Mesendoderm (in vitro differentiated cells): ENCODE data around the gene NGEF.
"Not testable (repeated sequence)": the region's sequence is repeated elsewhere in the genome, so short reads cannot be mapped to it uniquely, and the experiment has no call there.

Experiments used
- DNase-seq: peaks from one replicate; pipeline ENCODE4 v3.0.0; 2013
- H2AK5ac ChIP-seq: 2 replicates; pipeline ENCODE4 v1.6.1; 2013; ENCODE audit warnings: low read length, inconsistent platforms
- H2BK120ac ChIP-seq: 2 replicates; pipeline ENCODE4 v1.6.1; 2013; ENCODE audit warnings: low read depth, mild to moderate bottlenecking, low read length, moderate library complexity, mixed read lengths
- H2BK15ac ChIP-seq: replicated peaks from 2 replicates; pipeline ENCODE4 v1.6.1; 2013; ENCODE audit warnings: low read depth, mild to moderate bottlenecking, moderate library complexity
- H2BK5ac ChIP-seq: 2 replicates; pipeline ENCODE4 v1.6.1; 2013; ENCODE audit warnings: low read length, inconsistent platforms
- H3K18ac ChIP-seq: 2 replicates; pipeline ENCODE4 v1.6.1; 2013; ENCODE audit warnings: mild to moderate bottlenecking, low read length, mixed read lengths
- H3K23ac ChIP-seq: one replicate; pipeline ENCODE4 v1.6.1; 2013; ENCODE audit warnings: low read length
- H3K27ac ChIP-seq: 2 replicates; pipeline ENCODE4 v1.5.1; 2013; ENCODE audit warnings: low read depth, mild to moderate bottlenecking, inconsistent platforms, low read length, moderate library complexity
- H3K27me3 ChIP-seq: 2 replicates; pipeline ENCODE4 v1.6.1; 2013; ENCODE audit warnings: low read length, control low read depth, mild to moderate bottlenecking, inconsistent platforms; ENCODE audit not compliant: insufficient read depth, poor library complexity
- H3K36me3 ChIP-seq: 2 replicates; pipeline ENCODE4 v1.6.1; 2013; ENCODE audit warnings: low read length, inconsistent platforms; ENCODE audit not compliant: control insufficient read depth, insufficient read depth
- H3K4ac ChIP-seq: one replicate; pipeline ENCODE4 v1.6.1; 2013; ENCODE audit warnings: low read depth, mild to moderate bottlenecking, low read length, moderate library complexity
- H3K4me1 ChIP-seq: 2 replicates; pipeline ENCODE4 v1.6.1; 2013; ENCODE audit warnings: low read depth, low read length, inconsistent platforms; ENCODE audit not compliant: control insufficient read depth
- H3K4me2 ChIP-seq: 2 replicates; pipeline ENCODE4 v1.6.1; 2013; ENCODE audit warnings: low read length
- H3K4me3 ChIP-seq: 2 replicates; pipeline ENCODE4 v1.5.1; 2013; ENCODE audit warnings: mild to moderate bottlenecking, low read length
- H3K56ac ChIP-seq: one replicate; pipeline ENCODE4 v1.6.1; 2013; ENCODE audit warnings: low read length
- H3K79me1 ChIP-seq: 2 replicates; pipeline ENCODE4 v1.6.1; 2013; ENCODE audit warnings: low read length, inconsistent platforms
- H3K79me2 ChIP-seq: 2 replicates; pipeline ENCODE4 v1.6.1; 2013; ENCODE audit warnings: mild to moderate bottlenecking, low read length; ENCODE audit not compliant: control insufficient read depth, insufficient read depth
- H3K9ac ChIP-seq: 2 replicates; pipeline ENCODE4 v1.6.1; 2013; ENCODE audit warnings: low read length, inconsistent platforms
- H4K5ac ChIP-seq: one replicate; pipeline ENCODE4 v1.6.1; 2013; ENCODE audit warnings: low read length
- H4K8ac ChIP-seq: one replicate; pipeline ENCODE4 v1.6.1; 2013; ENCODE audit warnings: low read depth, mild to moderate bottlenecking, control low read depth, low read length, moderate library complexity
- WGBS: extraction: QIAGEN DNeasy Blood & Tissue Kit; methylation state at CpG from one replicate; pipeline ENCODE4 v1.1.7; 2013; ENCODE audit warnings: low lambda C conversion rate, missing lambda C conversion rate; ENCODE audit not compliant: insufficient coverage; ENCODE audit errors: extremely low coverage; 5-methylcytosine and 5-hydroxymethylcytosine counted together

The NGEF gene

GRCh38 chr2:233021771-233022170 lies 8.7 kb upstream of the NGEF start:
- H3K56ac ChIP-seq: no peak overlapping the region
- no peaks in the 10 kb centered on the region for H3K79me2 ChIP-seq
- no peak overlapping the region for H2BK5ac ChIP-seq
- H3K27me3 ChIP-seq: no peaks in the 10 kb centered on the region
- H4K8ac ChIP-seq: no peak overlapping the region
- no peak overlapping the region for H2BK15ac ChIP-seq
- peaks cover 3% of the 10 kb centered on the region for H3K4me1 ChIP-seq
- no peak overlapping the region for H2AK5ac ChIP-seq
- no peak overlapping the region for H3K9ac ChIP-seq
- no peak overlapping the region for H4K5ac ChIP-seq
- H3K4ac ChIP-seq: no peak overlapping the region
- no peaks in the 10 kb centered on the region for H3K79me1 ChIP-seq
- no peak overlapping the region for H3K4me2 ChIP-seq
- no peak overlapping the region for H3K4me3 ChIP-seq
- H3K18ac ChIP-seq: no peak overlapping the region
- H2BK120ac ChIP-seq: no peak overlapping the region
- no CpG with 5 or more reads among the region's 8 CpGs for WGBS
- no peak for DNase-seq
- no peaks in the 10 kb centered on the region for H3K36me3 ChIP-seq
- no peak overlapping the region for H3K23ac ChIP-seq
- no peak overlapping the region for H3K27ac ChIP-seq

GRCh38 chr2:233020454-233020853 lies 7.4 kb upstream of the NGEF start:
- H3K4me1 ChIP-seq: no peaks in the 10 kb centered on the region
- no peak overlapping the region for H2AK5ac ChIP-seq
- no peak overlapping the region for H2BK15ac ChIP-seq
- H3K4me2 ChIP-seq: no peak overlapping the region
- no peak overlapping the region for H3K27ac ChIP-seq
- H4K5ac ChIP-seq: no peak overlapping the region
- no peak for DNase-seq
- H3K9ac ChIP-seq: no peak overlapping the region
- no peak overlapping the region for H3K4me3 ChIP-seq
- H3K79me1 ChIP-seq: no peaks in the 10 kb centered on the region
- no peaks in the 10 kb centered on the region for H3K36me3 ChIP-seq
- H3K4ac ChIP-seq: no peak overlapping the region
- no peak overlapping the region for H3K18ac ChIP-seq
- H3K56ac ChIP-seq: no peak overlapping the region
- WGBS: no CpG with 5 or more reads among the region's 2 CpGs
- no peak overlapping the region for H3K23ac ChIP-seq
- no peak overlapping the region for H2BK120ac ChIP-seq
- no peak overlapping the region for H4K8ac ChIP-seq
- H3K79me2 ChIP-seq: no peaks in the 10 kb centered on the region
- no peak overlapping the region for H2BK5ac ChIP-seq
- no peaks in the 10 kb centered on the region for H3K27me3 ChIP-seq

DNA sequence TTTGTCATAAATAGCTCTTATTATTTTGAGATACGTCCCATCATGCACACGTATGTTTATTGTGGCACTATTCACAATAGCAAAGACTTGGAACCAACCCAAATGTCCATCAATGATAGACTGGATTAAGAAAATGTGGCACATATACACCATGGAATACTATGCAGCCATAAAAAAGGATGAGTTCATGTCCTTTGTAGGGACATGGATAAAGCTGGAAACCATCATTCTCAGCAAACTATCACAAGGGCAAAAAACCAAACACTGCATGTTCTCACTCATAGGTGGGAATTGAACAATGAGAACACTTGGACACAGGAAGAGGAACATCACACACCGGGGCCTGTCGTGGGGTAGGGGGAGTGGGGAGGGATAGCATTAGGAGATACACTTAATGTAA lies 6.6 kb upstream of the NGEF start:
- not testable (repeated sequence) for H2BK15ac ChIP-seq, H3K4me2 ChIP-seq, H3K27me3 ChIP-seq, H2AK5ac ChIP-seq, H3K79me2 ChIP-seq, H3K79me1 ChIP-seq, H3K18ac ChIP-seq, H3K56ac ChIP-seq, H4K5ac ChIP-seq, H3K4me1 ChIP-seq, DNase-seq, H2BK5ac ChIP-seq, H3K23ac ChIP-seq, H3K4me3 ChIP-seq, H3K27ac ChIP-seq, H3K36me3 ChIP-seq, H2BK120ac ChIP-seq, H3K9ac ChIP-seq, H4K8ac ChIP-seq, H3K4ac ChIP-seq
- WGBS: no CpG with 5 or more reads among the region's 4 CpGs

DNA sequence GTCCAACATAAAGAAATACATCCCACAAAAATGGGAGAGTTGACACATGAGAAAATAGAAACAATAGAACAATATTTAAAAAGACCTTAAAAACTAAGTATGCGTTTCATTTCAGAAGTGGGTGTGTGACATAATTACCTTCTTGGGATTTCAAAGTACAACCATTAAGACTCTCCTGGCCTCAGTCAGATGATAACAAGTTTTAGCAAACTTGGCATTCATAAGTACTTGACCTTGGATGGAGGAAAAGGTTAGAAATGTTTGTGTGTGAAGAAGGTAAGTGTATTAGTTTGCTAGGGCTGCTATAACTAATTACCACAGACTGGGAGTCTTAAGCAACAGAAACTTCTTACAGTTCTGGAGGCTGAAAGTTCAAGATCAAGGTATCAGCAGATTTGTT lies 4.9 kb upstream of the NGEF start:
- H3K36me3 ChIP-seq: no peaks in the 10 kb centered on the region

GRCh38 chr2:233015019-233015645 lies 2.1 kb upstream of the NGEF start:
- Histone ChIP-seq H3K4me3 (no peak overlapping the region), H3K9ac (no peak overlapping the region), H4K8ac (no peak overlapping the region), H3K36me3 (no peaks in the 10 kb centered on the region), H3K27me3 (no peaks in the 10 kb centered on the region), H3K4ac (no peak overlapping the region), H3K23ac (no peak overlapping the region), H2BK120ac (no peak overlapping the region), H4K5ac (no peak overlapping the region), H2BK15ac (no peak overlapping the region), H3K4me2 (no peak overlapping the region), H3K79me2 (no peaks in the 10 kb centered on the region), H2BK5ac (no peak overlapping the region), H3K27ac (no peak overlapping the region), H3K18ac (no peak overlapping the region), H3K79me1 (no peaks in the 10 kb centered on the region), H3K4me1 (no peaks in the 10 kb centered on the region), H3K56ac (no peak overlapping the region), H2AK5ac (no peak overlapping the region)
- no CpG with 5 or more reads among the region's 1 CpG for WGBS
- DNase-seq: no peak

More for the DNA sequence above, 4.9 kb upstream of the NGEF start:
- Histone ChIP-seq H3K27me3 (no peaks in the 10 kb centered on the region), H4K8ac (no peak overlapping the region), H2AK5ac (no peak overlapping the region), H3K4me1 (no peaks in the 10 kb centered on the region), H3K4me3 (no peak overlapping the region), H3K4me2 (no peak overlapping the region), H3K23ac (no peak overlapping the region), H2BK15ac (no peak overlapping the region), H3K79me1 (no peaks in the 10 kb centered on the region), H2BK120ac (no peak overlapping the region), H3K56ac (no peak overlapping the region), H3K27ac (no peak overlapping the region), H3K79me2 (no peaks in the 10 kb centered on the region), H4K5ac (no peak overlapping the region), H3K18ac (no peak overlapping the region), H3K4ac (no peak overlapping the region), H3K9ac (no peak overlapping the region), H2BK5ac (no peak overlapping the region)
- WGBS: no CpG with 5 or more reads among the region's 1 CpG
- DNase-seq: no peak

DNA sequence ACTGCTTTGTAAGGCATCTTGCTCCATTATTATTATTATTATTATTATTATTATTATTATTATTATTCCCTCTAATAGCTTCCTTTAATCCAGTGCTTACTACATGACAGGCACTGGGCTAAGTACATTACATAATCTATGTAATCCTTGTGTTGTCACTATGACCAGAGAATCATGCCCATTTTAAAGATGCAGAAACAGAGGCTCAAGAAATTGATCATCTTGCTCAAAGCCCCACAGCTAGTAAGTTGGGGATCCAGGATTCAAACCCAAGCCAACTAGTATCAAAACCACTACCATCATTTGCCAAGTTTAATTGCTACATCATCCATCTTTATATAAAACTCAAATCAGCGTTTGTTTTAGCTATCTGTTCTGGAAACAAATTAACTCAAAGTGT lies 594 bp upstream of the NGEF start:
- Histone ChIP-seq H3K56ac (no peak overlapping the region), H3K4me1 (no peaks in the 10 kb centered on the region), H3K27me3 (no peaks in the 10 kb centered on the region), H3K4me2 (no peak overlapping the region), H3K9ac (no peak overlapping the region), H3K79me2 (no peaks in the 10 kb centered on the region), H2BK120ac (no peak overlapping the region), H3K23ac (no peak overlapping the region), H3K36me3 (no peaks in the 10 kb centered on the region), H3K27ac (no peak overlapping the region), H2BK5ac (no peak overlapping the region), H3K79me1 (no peaks in the 10 kb centered on the region), H4K8ac (no peak overlapping the region), H4K5ac (no peak overlapping the region), H2AK5ac (no peak overlapping the region), H2BK15ac (no peak overlapping the region), H3K4me3 (no peak overlapping the region), H3K18ac (no peak overlapping the region), H3K4ac (no peak overlapping the region)
- WGBS: 100% methylated on average over 1 of the region's 1 CpG
- no peak for DNase-seq
